CD4-positive, alpha-beta T cell treated with Interleukin-6 for 4 hours (primary cell): ENCODE measurements around the gene ZNF318.
A peak's percentile ranks its signal among the peaks of the same experiment; 100 is the strongest.
"Not testable (repeated sequence)": the region's sequence is repeated elsewhere in the genome, so short reads cannot be mapped to it uniquely, and the experiment has no call there.

ENCODE experiments used
- DNase-seq: peaks from one replicate; pipeline ENCODE4 v3.0.0-alpha.2; 2020; ENCODE audit warnings: mixed read lengths

The ZNF318 gene

GRCh38 chr6:43369174-43370002 is at the start of gene ZNF318:
ZNF318 (minus strand) TSS chr6:43369647; CDS start chr6:43369365, 282 bp downstream.
- peak; percentile 96 for DNase-seq

DNA sequence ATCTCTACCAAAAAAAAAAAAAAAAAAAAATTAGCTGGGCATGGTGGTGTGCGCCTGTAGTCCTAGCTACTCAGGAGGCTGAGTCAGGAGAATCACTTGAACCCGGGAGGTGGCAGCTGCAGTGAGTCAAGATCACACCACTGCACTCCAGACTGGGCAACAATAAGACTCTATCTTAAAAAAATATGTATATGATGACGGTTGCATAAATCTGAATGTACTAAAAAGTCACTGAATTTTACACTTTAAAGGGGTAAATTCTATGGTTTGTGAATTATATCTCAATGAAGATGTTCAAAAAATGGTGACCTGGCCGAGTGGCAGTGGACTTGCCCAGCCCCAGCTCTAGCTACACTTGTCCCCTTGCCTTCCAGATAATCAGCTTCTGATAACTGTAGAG is 47.5 kb upstream of the ZNF318 start:
- DNase-seq, result no peak

DNA sequence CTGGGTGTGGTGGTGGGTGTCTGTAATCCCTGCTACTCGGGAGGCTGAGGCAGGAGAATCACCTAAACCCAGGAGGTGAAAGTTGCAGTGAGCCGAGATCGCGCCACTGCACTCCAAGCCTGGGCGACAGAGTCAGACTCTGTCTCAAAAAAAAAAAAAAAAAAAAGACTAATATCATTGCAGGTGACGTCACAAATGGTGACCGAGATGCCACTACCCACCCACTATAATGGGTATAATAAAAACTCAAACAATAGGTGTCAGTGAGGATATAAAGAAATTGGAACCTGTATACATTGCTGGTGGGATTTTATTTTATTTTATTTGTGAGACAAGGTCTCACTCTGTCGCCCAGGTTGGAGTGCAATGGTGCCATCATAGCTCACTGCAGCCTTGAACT is 45.8 kb upstream of the ZNF318 start:
- not testable (repeated sequence) for DNase-seq

GRCh38 chr6:43413002-43413401 is 43.6 kb upstream of the ZNF318 start:
- no peak for DNase-seq

- no peak for DNase-seq
Measured at GRCh38 chr6:43412541-43412940, 43.1 kb upstream of the ZNF318 start.

- not testable (repeated sequence) for DNase-seq
Measured at GRCh38 chr6:43410776-43411175, 41.3 kb upstream of the ZNF318 start.

- no peak for DNase-seq
Measured at GRCh38 chr6:43408259-43408658, 38.8 kb upstream of the ZNF318 start.

GRCh38 chr6:43407296-43407695 is 37.8 kb upstream of the ZNF318 start:
- DNase-seq, result no peak

DNA sequence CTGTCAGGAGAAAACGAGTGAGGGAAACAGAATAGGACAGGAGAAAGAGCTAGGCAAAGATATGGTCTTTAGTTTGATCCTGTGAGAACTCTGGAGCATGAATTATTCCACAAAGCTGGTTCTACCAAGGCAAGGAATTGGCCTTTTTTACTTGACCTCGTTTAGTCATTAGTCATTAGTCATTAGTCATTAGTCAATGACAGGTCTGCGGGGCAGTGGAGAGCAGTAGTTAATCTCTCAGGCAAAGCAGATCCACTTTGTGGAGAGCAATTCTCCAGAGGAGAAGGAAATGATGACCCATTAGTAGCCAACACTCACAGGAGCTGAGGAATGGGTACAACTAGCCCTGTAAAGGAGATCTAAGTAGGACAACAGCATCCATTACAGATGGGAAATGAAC is 35.9 kb upstream of the ZNF318 start:
- no peak for DNase-seq

- no peak for DNase-seq
Measured at GRCh38 chr6:43402820-43403219, 33.4 kb upstream of the ZNF318 start.

- no peak for DNase-seq
Measured at GRCh38 chr6:43401730-43402129, 32.3 kb upstream of the ZNF318 start.

GRCh38 chr6:43399932-43400487 is 30.6 kb upstream of the ZNF318 start:
- no peak for DNase-seq

DNA sequence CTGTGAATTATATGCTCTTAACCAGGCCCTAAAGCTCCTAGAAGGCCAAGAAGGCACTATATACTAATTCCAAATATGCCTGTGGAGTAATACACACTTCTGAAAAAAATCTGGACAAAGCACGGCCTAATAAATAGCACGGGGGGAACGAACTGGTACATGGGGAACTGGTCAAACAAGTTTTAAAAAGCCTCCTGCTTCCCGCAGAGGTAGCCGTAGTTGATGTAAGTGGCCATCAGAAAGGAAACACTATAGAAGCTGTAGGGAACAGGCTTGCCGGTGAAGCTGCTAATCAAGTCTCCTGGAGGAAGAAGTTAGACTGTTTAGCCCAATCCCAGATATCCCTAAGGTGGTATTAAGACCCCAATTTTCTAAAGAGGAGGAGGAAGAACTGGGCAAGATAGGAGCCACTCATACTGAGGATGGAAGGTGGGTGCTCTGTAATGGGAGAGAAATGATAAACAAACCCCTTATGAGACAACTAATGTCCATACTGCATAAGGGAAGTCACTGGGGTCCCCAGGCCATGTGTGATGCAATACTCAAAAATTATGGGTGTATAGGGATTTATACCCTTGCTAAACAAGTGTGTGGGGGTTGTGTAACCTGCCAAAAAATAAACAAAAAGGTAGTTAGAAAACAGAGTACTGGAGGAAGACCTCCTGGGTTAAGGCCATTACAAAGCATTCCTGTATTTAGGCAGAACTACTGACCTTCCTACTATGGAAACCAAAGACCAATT is 27.1 kb upstream of the ZNF318 start:
- no peak for DNase-seq

DNA sequence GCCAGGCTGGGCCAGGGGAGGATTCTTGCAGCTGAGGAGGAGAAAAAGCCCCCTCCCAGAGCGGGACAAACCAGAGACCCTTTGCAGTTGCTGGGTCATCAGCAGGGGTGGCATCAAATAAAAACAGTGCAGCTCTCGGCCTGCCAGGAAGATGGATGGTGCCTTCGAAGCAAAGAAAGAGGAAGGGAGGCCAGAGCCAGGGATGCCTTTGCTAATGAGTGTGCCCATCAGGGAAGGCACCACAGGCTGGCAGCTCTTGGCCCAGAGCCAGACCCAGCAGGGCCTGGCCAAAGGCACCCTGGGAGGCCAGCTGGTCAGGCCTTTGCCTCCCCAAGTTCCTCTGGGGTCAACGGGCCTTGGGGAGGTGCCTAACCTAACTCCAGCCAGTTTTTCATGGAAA is 26.3 kb upstream of the ZNF318 start:
- no peak for DNase-seq

DNA sequence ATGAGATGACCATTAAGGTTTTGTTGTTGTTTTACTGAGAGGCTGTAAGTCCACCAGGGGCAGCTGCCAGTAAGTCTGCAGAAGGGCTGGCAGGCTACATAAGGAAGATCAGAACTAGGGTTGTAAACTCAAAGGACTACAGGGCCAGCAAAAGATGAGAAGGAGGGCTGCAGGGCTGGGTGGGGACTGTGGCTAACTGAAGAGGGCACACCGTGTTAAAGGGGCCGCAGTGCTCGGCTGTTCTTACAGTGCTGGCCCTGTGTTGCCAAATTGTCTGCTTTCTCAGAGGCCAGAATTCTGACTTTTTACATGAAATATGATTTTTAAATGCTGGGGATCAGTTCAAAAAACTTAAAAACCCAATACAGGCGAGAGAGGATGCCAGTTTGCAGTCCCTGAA is 25.5 kb upstream of the ZNF318 start:
- no peak for DNase-seq

GRCh38 chr6:43393602-43394001 is 24.2 kb upstream of the ZNF318 start:
- no peak for DNase-seq

DNA sequence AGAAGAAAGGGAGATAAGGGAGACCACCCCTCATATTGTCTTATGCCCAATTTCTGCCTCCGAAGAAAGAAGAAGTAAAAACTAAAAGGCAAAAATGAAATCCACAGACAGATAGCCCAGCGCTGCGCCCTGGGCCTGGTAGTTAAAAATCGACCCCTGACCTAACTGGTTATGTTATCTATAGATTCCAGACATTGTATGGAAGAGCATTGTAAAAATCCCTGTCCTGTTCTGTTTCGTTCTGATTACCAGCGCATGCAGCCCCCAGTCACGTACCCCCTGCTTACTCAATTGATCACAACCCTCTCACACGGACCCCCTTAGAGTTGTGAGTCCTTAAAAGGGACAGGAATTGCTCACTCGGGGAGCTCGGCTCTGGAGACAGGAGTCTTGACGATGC is 23.7 kb upstream of the ZNF318 start:
- DNase-seq, result not testable (repeated sequence)

- peak; percentile 67 for DNase-seq
Measured at GRCh38 chr6:43391440-43392031, 22.1 kb upstream of the ZNF318 start.

- DNase-seq, result not testable (repeated sequence)
Measured at GRCh38 chr6:43390753-43391439, 21.4 kb upstream of the ZNF318 start.

- DNase-seq, result no peak
Measured at GRCh38 chr6:43389730-43390295, 20.4 kb upstream of the ZNF318 start.

- DNase-seq, result no peak
Measured at GRCh38 chr6:43386492-43386891, 17.0 kb upstream of the ZNF318 start.

DNA sequence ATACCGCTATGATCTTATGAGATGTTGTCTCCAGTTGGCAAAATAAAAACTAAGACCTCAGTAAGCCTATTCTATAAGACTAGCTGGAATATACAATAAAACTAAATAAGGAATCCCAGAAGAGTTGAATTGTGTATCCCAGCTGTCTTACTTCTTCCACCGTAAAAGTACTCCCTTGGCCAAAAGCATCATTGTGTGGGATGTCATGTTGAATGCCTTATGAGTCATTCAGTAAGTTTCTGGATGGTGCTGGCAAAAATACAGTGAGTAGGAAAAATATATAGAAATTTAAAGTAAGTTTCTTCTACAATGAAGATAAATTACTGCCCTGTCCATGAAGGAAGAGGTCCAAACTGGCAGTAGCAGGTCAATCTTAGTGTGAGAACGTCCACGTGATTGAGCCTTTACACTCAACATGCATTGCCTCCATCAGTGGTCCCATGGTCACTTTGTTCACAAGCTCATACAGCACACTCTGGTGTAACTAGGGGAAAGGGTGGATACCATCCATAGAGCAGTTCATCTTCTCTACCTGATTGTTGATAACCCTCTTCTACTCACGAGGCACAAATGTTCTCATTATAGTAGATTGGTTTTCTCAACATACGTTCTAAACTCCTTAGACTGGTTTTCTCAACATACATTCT is 13.7 kb upstream of the ZNF318 start:
- no peak for DNase-seq
